Neural progenitor cell (in vitro differentiated cells): ENCODE measurements around the gene NKD1. TPM values are rescaled to one million over a fixed set of nuclear protein-coding genes. Genes with fewer than 3 reads are reported as not detected.

Experiments
- DNase-seq: peaks from one replicate; pipeline ENCODE4 v3.0.0-alpha.2; 2016; ENCODE audit warnings: low spot score
- H2AFZ ChIP-seq: fragments of 200-600 bp; sonication (generic); replicated peaks from 2 replicates; pipeline ENCODE4 v1.6.1; 2016; ENCODE audit warnings: antibody characterized with exemption
- H3F3A ChIP-seq: fragments of 200-600 bp; sonication (generic); 2 replicates; pipeline ENCODE4 v1.6.1; 2016; ENCODE audit warnings: antibody characterized with exemption, low read depth
- H3K27ac ChIP-seq: fragments of 200-600 bp; sonication (generic); 2 replicates; pipeline ENCODE4 v1.5.1; 2016; ENCODE audit warnings: mild to moderate bottlenecking
- H3K27me3 ChIP-seq: fragments of 200-600 bp; sonication (generic); 2 replicates; pipeline ENCODE4 v1.6.1; 2016; ENCODE audit warnings: mild to moderate bottlenecking, moderate library complexity
- H3K36me3 ChIP-seq: fragments of 200-600 bp; sonication (generic); 2 replicates; pipeline ENCODE4 v1.5.1; 2016
- H3K4me1 ChIP-seq: fragments of 200-600 bp; sonication (generic); 2 replicates; pipeline ENCODE4 v1.6.1; 2016; ENCODE audit warnings: mixed run types
- H3K4me2 ChIP-seq: fragments of 200-600 bp; sonication (generic); 2 replicates; pipeline ENCODE4 v1.6.1; 2016
- H3K4me3 ChIP-seq: fragments of 200-600 bp; sonication (generic); 2 replicates; pipeline ENCODE4 v1.5.1; 2016
- H3K79me2 ChIP-seq: fragments of 200-600 bp; sonication (generic); 2 replicates; pipeline ENCODE4 v1.6.1; 2016; ENCODE audit warnings: low read depth
- H3K9ac ChIP-seq: fragments of 200-600 bp; sonication (generic); 2 replicates; pipeline ENCODE4 v1.6.1; 2016
- H3K9me3 ChIP-seq: fragments of 200-600 bp; sonication (generic); 2 replicates; pipeline ENCODE4 v1.5.1; 2016; ENCODE audit warnings: low read depth
- H4K20me1 ChIP-seq: fragments of 200-600 bp; sonication (generic); 2 replicates; pipeline ENCODE4 v1.6.1; 2016; ENCODE audit warnings: low read depth
- H3K27ac Mint-ChIP-seq: 3 replicates; pipeline ENCODE4 v1.8.0; 2021; ENCODE audit warnings: mixed read lengths
- H3K27me3 Mint-ChIP-seq: 2 replicates; pipeline ENCODE4 v1.8.0; 2022; ENCODE audit warnings: low read depth, mild to moderate bottlenecking, inconsistent platforms, moderate library complexity, mixed read lengths; ENCODE audit not compliant: insufficient read depth
- H3K36me3 Mint-ChIP-seq: 3 replicates; pipeline ENCODE4 v1.8.0; 2021; ENCODE audit warnings: mixed read lengths
- H3K4me1 Mint-ChIP-seq: 3 replicates; pipeline ENCODE4 v1.8.0; 2021; ENCODE audit warnings: mixed read lengths
- H3K4me3 Mint-ChIP-seq: 3 replicates; pipeline ENCODE4 v1.8.0; 2021; ENCODE audit warnings: mild to moderate bottlenecking, moderate library complexity, mixed read lengths
- H3K9me3 Mint-ChIP-seq: 3 replicates; pipeline ENCODE4 v1.8.0; 2020; ENCODE audit warnings: mixed read lengths
- CTCF ChIP-seq: fragments of 200-600 bp; sonication (generic); IDR thresholded peaks from 2 replicates; pipeline ENCODE4 v1.5.1; 2017; ENCODE audit warnings: antibody characterized with exemption, mild to moderate bottlenecking
- EZH2 ChIP-seq: fragments of 200-600 bp; sonication (generic); IDR thresholded peaks from 2 replicates; pipeline ENCODE4 v1.6.1; 2017; ENCODE audit warnings: antibody characterized with exemption, mild to moderate bottlenecking, moderate library complexity
- EZH2phosphoT487 ChIP-seq: fragments of 200-600 bp; sonication (generic); IDR thresholded peaks from 2 replicates; pipeline ENCODE4 v1.6.1; 2017; ENCODE audit warnings: antibody characterized with exemption
- total RNA-seq: library from RNA; depleted of rRNA; stranded (reverse); fragments of >200 nt; gene quantifications from 2 replicates; pipeline ENCODE4 v1.2.3, GENCODE V29; 2015; ENCODE audit warnings: low replicate concordance

The NKD1 gene
- total RNA-seq, 1 donor from 2014 or later = 5.3 TPM

- Mint-ChIP-seq H3K27me3 (peaks cover 14% of the 10 kb centered on the region), H3K9me3 (peaks cover 21% of the 10 kb centered on the region), H3K27ac (peak overlapping the region; percentile 78), H3K4me3 (no peak overlapping the region), H3K36me3 (peaks cover 15% of the 10 kb centered on the region), H3K4me1 (peaks cover 18% of the 10 kb centered on the region)
- H3K36me3 ChIP-seq = no peaks in the 10 kb centered on the region
- H3K4me1 ChIP-seq = peaks cover 6% of the 10 kb centered on the region
- no peak overlapping the region for H3K27ac ChIP-seq
- no peak overlapping the region for H3K4me3 ChIP-seq
- H3K79me2 ChIP-seq = no peaks in the 10 kb centered on the region
- H4K20me1 ChIP-seq = no peaks in the 10 kb centered on the region
- H3F3A ChIP-seq = peaks cover 8% of the 10 kb centered on the region
- H3K9ac ChIP-seq = no peak overlapping the region
- no peak overlapping the region for H3K4me2 ChIP-seq
- peaks cover 11% of the 10 kb centered on the region for H3K27me3 ChIP-seq
- no peak for DNase-seq
- no peak overlapping the region for H2AFZ ChIP-seq
- no peak for TF ChIP-seq EZH2
- TF ChIP-seq CTCF = no peak
- no peak for TF ChIP-seq EZH2phosphoT487
- H3K9me3 ChIP-seq = peaks cover 2% of the 10 kb centered on the region
Measured at GRCh38 chr16:50666658-50667496, 118.7 kb downstream of the NKD1 start.

GRCh38 chr16:50667497-50668367 is 119.5 kb downstream of the NKD1 start:
- peaks cover 11% of the 10 kb centered on the region for H3K27me3 ChIP-seq
- no peak for DNase-seq
- peaks cover 8% of the 10 kb centered on the region for H3F3A ChIP-seq
- H2AFZ ChIP-seq = peak overlapping the region; percentile 72
- peaks cover 29% of the 10 kb centered on the region for H3K9me3 Mint-ChIP-seq
- H3K27me3 Mint-ChIP-seq = peaks cover 12% of the 10 kb centered on the region
- H3K4me3 ChIP-seq = no peak overlapping the region
- no peak for TF ChIP-seq EZH2phosphoT487
- TF ChIP-seq EZH2 = no peak
- no peak for TF ChIP-seq CTCF
- no peaks in the 10 kb centered on the region for H4K20me1 ChIP-seq
- peaks cover 6% of the 10 kb centered on the region for H3K4me1 ChIP-seq
- H3K9me3 ChIP-seq = peaks cover 6% of the 10 kb centered on the region
- no peak overlapping the region for H3K9ac ChIP-seq
- no peaks in the 10 kb centered on the region for H3K79me2 ChIP-seq
- H3K4me1 Mint-ChIP-seq = peaks cover 18% of the 10 kb centered on the region
- no peak overlapping the region for H3K4me2 ChIP-seq
- H3K36me3 Mint-ChIP-seq = peaks cover 16% of the 10 kb centered on the region
- H3K27ac Mint-ChIP-seq = peak overlapping the region; percentile 78
- no peak overlapping the region for H3K4me3 Mint-ChIP-seq
- no peak overlapping the region for H3K27ac ChIP-seq
- H3K36me3 ChIP-seq = no peaks in the 10 kb centered on the region

- peaks cover 12% of the 10 kb centered on the region for H3K27me3 Mint-ChIP-seq
- Histone ChIP-seq H3K36me3 (no peaks in the 10 kb centered on the region), H3K9me3 (peaks cover 6% of the 10 kb centered on the region), H3K9ac (no peak overlapping the region), H3K4me3 (no peak overlapping the region), H3K27me3 (peaks cover 11% of the 10 kb centered on the region), H3K79me2 (no peaks in the 10 kb centered on the region), H3K4me2 (no peak overlapping the region), H3K4me1 (peaks cover 6% of the 10 kb centered on the region), H3K27ac (peak overlapping the region; percentile 67), H3F3A (peaks cover 8% of the 10 kb centered on the region), H2AFZ (peak overlapping the region; percentile 72), H4K20me1 (no peaks in the 10 kb centered on the region)
- no peak overlapping the region for H3K4me3 Mint-ChIP-seq
- DNase-seq = peak; percentile 18
- peaks cover 31% of the 10 kb centered on the region for H3K9me3 Mint-ChIP-seq
- peaks cover 16% of the 10 kb centered on the region for H3K36me3 Mint-ChIP-seq
- peaks cover 18% of the 10 kb centered on the region for H3K4me1 Mint-ChIP-seq
- peak overlapping the region; percentile 78 for H3K27ac Mint-ChIP-seq
- TF ChIP-seq CTCF (no peak), EZH2 (no peak), EZH2phosphoT487 (no peak)
Measured at GRCh38 chr16:50668368-50669008, 120.3 kb downstream of the NKD1 start.
